ENCODE results near the gene GALNT2.

Gene GALNT2

DNA sequence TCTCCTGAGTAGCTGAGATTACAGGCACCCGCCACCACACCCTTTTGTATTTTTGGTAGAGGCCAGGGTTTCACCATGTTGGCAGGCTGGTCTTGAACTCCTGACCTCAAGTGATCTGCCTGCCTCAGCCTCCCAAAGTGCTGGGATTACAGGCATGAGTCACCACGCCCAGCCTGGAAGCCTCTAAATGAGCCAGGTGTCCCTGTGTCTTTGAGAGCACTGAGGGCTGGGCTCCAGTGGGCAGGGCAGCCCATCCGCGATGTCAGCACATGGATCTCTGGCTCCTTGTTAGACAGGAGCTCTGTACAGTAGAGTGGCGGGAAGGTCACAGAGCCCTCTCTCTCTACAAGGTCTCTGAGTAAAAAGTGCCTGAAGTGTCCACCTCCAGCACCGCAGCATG lies 234.8 kb downstream of the GALNT2 start:
- no peak for TF ChIP-seq ZNF70 (CRISPR knock-in tag; IDR thresholded peaks at IDR 0.05)
- no peak for TF ChIP-seq SNAI2 (CRISPR knock-in tag; IDR thresholded peaks at IDR 0.05)
- no peak for TF ChIP-seq CSDC2 (CRISPR knock-in tag; IDR thresholded peaks at IDR 0.05)
- no peak for TF ChIP-seq ZFP3 (CRISPR knock-in tag; IDR thresholded peaks at IDR 0.05)
- no peak for TF ChIP-seq ISL1 (CRISPR knock-in tag; IDR thresholded peaks at IDR 0.05)
- no peak for TF ChIP-seq GLIS3 (CRISPR knock-in tag; IDR thresholded peaks at IDR 0.05)
- TF ChIP-seq OSR1 (CRISPR knock-in tag; IDR thresholded peaks at IDR 0.05), result no peak
- TF ChIP-seq, protein P1, sequence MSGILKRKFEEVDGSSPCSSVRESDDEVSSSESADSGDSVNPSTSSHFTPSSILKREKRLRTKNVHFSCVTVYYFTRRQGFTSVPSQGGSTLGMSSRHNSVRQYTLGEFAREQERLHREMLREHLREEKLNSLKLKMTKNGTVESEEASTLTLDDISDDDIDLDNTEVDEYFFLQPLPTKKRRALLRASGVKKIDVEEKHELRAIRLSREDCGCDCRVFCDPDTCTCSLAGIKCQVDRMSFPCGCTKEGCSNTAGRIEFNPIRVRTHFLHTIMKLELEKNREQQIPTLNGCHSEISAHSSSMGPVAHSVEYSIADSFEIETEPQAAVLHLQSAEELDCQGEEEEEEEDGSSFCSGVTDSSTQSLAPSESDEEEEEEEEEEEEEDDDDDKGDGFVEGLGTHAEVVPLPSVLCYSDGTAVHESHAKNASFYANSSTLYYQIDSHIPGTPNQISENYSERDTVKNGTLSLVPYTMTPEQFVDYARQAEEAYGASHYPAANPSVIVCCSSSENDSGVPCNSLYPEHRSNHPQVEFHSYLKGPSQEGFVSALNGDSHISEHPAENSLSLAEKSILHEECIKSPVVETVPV (CRISPR knock-in tag; IDR thresholded peaks at IDR 0.05), result no peak
- ATAC-seq, result no peak

DNA sequence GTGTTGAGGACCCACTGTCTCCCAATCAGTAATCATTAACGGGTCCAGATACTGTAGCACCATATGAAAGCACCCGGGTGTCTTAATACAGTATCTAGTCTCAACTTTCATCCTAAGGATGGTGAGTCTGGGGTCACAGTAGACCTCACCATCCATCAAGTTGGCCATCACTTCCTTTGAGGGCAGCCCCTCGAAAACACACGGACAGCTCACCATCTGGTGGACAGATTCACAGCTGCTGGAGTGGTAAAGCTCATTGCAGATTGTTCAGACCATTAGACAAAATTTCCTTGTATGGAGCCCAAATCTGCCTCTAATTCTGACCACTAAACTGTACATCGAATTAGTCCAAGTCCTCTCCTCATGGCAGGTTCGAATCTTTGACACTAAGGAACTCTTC lies 236.0 kb downstream of the GALNT2 start:
- ATAC-seq, result no peak
- TF ChIP-seq ISL1 (CRISPR knock-in tag; IDR thresholded peaks at IDR 0.05), result no peak
- TF ChIP-seq PPARA (CRISPR knock-in tag; IDR thresholded peaks at IDR 0.05; ENCODE audit: borderline replicate concordance), result no peak
- TF ChIP-seq CSDC2 (CRISPR knock-in tag; IDR thresholded peaks at IDR 0.05), result no peak
- TF ChIP-seq RARB (CRISPR knock-in tag; IDR thresholded peaks at IDR 0.05), result no peak
- no peak for TF ChIP-seq ZNF8 (CRISPR knock-in tag; IDR thresholded peaks at IDR 0.05)
- TF ChIP-seq TCF4 (CRISPR knock-in tag; IDR thresholded peaks at IDR 0.05; ENCODE audit: borderline replicate concordance), result no peak
- TF ChIP-seq OSR1 (CRISPR knock-in tag; IDR thresholded peaks at IDR 0.05), result no peak
- no peak for TF ChIP-seq ARNTL (CRISPR knock-in tag; IDR thresholded peaks at IDR 0.05; ENCODE audit: borderline replicate concordance, low read depth)
- TF ChIP-seq, protein P2, sequence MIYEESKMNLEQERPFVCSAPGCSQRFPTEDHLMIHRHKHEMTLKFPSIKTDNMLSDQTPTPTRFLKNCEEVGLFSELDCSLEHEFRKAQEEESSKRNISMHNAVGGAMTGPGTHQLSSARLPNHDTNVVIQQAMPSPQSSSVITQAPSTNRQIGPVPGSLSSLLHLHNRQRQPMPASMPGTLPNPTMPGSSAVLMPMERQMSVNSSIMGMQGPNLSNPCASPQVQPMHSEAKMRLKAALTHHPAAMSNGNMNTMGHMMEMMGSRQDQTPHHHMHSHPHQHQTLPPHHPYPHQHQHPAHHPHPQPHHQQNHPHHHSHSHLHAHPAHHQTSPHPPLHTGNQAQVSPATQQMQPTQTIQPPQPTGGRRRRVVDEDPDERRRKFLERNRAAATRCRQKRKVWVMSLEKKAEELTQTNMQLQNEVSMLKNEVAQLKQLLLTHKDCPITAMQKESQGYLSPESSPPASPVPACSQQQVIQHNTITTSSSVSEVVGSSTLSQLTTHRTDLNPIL (CRISPR knock-in tag; IDR thresholded peaks at IDR 0.05; ENCODE audit: low read depth), result no peak
- TF ChIP-seq SNAI2 (CRISPR knock-in tag; IDR thresholded peaks at IDR 0.05), result no peak
- TF ChIP-seq, protein P3, sequence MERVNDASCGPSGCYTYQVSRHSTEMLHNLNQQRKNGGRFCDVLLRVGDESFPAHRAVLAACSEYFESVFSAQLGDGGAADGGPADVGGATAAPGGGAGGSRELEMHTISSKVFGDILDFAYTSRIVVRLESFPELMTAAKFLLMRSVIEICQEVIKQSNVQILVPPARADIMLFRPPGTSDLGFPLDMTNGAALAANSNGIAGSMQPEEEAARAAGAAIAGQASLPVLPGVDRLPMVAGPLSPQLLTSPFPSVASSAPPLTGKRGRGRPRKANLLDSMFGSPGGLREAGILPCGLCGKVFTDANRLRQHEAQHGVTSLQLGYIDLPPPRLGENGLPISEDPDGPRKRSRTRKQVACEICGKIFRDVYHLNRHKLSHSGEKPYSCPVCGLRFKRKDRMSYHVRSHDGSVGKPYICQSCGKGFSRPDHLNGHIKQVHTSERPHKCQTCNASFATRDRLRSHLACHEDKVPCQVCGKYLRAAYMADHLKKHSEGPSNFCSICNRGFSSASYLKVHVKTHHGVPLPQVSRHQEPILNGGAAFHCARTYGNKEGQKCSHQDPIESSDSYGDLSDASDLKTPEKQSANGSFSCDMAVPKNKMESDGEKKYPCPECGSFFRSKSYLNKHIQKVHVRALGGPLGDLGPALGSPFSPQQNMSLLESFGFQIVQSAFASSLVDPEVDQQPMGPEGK (CRISPR knock-in tag; IDR thresholded peaks at IDR 0.05; ENCODE audit: borderline replicate concordance), result no peak
- no peak for TF ChIP-seq ZNF70 (CRISPR knock-in tag; IDR thresholded peaks at IDR 0.05)
- TF ChIP-seq, protein P4, sequence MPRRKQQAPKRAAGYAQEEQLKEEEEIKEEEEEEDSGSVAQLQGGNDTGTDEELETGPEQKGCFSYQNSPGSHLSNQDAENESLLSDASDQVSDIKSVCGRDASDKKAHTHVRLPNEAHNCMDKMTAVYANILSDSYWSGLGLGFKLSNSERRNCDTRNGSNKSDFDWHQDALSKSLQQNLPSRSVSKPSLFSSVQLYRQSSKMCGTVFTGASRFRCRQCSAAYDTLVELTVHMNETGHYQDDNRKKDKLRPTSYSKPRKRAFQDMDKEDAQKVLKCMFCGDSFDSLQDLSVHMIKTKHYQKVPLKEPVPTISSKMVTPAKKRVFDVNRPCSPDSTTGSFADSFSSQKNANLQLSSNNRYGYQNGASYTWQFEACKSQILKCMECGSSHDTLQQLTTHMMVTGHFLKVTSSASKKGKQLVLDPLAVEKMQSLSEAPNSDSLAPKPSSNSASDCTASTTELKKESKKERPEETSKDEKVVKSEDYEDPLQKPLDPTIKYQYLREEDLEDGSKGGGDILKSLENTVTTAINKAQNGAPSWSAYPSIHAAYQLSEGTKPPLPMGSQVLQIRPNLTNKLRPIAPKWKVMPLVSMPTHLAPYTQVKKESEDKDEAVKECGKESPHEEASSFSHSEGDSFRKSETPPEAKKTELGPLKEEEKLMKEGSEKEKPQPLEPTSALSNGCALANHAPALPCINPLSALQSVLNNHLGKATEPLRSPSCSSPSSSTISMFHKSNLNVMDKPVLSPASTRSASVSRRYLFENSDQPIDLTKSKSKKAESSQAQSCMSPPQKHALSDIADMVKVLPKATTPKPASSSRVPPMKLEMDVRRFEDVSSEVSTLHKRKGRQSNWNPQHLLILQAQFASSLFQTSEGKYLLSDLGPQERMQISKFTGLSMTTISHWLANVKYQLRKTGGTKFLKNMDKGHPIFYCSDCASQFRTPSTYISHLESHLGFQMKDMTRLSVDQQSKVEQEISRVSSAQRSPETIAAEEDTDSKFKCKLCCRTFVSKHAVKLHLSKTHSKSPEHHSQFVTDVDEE (CRISPR knock-in tag; IDR thresholded peaks at IDR 0.05), result no peak
- no peak for TF ChIP-seq ZFP30 (CRISPR knock-in tag; IDR thresholded peaks at IDR 0.05)
- no peak for TF ChIP-seq ZC3H10 (CRISPR knock-in tag; IDR thresholded peaks at IDR 0.05)
- TF ChIP-seq GLIS3 (CRISPR knock-in tag; IDR thresholded peaks at IDR 0.05), result no peak
- TF ChIP-seq, protein P1 (CRISPR knock-in tag; IDR thresholded peaks at IDR 0.05), result no peak
- TF ChIP-seq ZNF565 (CRISPR knock-in tag; conservative IDR thresholded peaks at IDR 0.05; ENCODE audit: low read depth), result no peak
- TF ChIP-seq, protein P5, sequence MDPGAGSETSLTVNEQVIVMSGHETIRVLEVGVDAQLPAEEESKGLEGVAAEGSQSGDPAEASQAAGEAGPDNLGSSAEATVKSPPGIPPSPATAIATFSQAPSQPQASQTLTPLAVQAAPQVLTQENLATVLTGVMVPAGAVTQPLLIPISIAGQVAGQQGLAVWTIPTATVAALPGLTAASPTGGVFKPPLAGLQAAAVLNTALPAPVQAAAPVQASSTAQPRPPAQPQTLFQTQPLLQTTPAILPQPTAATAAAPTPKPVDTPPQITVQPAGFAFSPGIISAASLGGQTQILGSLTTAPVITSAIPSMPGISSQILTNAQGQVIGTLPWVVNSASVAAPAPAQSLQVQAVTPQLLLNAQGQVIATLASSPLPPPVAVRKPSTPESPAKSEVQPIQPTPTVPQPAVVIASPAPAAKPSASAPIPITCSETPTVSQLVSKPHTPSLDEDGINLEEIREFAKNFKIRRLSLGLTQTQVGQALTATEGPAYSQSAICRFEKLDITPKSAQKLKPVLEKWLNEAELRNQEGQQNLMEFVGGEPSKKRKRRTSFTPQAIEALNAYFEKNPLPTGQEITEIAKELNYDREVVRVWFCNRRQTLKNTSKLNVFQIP (CRISPR knock-in tag; IDR thresholded peaks at IDR 0.05; ENCODE audit: borderline replicate concordance, low read depth), result no peak
- TF ChIP-seq TOX (CRISPR knock-in tag; IDR thresholded peaks at IDR 0.05; ENCODE audit: borderline replicate concordance), result no peak
